Inflammatory macrophage treated with lipopolysaccharide for 4 hours (primary cell): ENCODE results near the gene VSIR.

ENCODE experiments used
- DNase-seq: peaks from one replicate; pipeline ENCODE4 v3.0.0-alpha.2; 2020

VSIR gene

GRCh38 chr10:71806704-71807556 lies 33.6 kb upstream of the VSIR start:
- DNase-seq = no peak

GRCh38 chr10:71805776-71806703 lies 32.7 kb upstream of the VSIR start:
- peak; percentile 77 for DNase-seq

GRCh38 chr10:71804077-71804476 lies 30.8 kb upstream of the VSIR start:
- peak; percentile 47 for DNase-seq

GRCh38 chr10:71802715-71803488 lies 29.6 kb upstream of the VSIR start:
- no peak for DNase-seq

GRCh38 chr10:71802235-71802634 lies 28.9 kb upstream of the VSIR start:
- DNase-seq = no peak

- DNase-seq = peak; percentile 61
Observed at GRCh38 chr10:71801361-71801760, 28.0 kb upstream of the VSIR start.

GRCh38 chr10:71799608-71800453 lies 26.5 kb upstream of the VSIR start:
- DNase-seq = no peak

GRCh38 chr10:71799112-71799511 lies 25.8 kb upstream of the VSIR start:
- no peak for DNase-seq

GRCh38 chr10:71798308-71798624 lies 24.9 kb upstream of the VSIR start:
- no peak for DNase-seq

GRCh38 chr10:71797533-71798307 lies 24.4 kb upstream of the VSIR start:
- peak; percentile 60 for DNase-seq

GRCh38 chr10:71796749-71797405 lies 23.6 kb upstream of the VSIR start:
- DNase-seq = no peak

- DNase-seq = no peak
Observed at GRCh38 chr10:71795248-71795647, 21.9 kb upstream of the VSIR start.

- no peak for DNase-seq
Observed at GRCh38 chr10:71790749-71791440, 17.6 kb upstream of the VSIR start.

GRCh38 chr10:71789871-71790270 lies 16.6 kb upstream of the VSIR start:
- no peak for DNase-seq

GRCh38 chr10:71788954-71789353 lies 15.6 kb upstream of the VSIR start:
- no peak for DNase-seq

GRCh38 chr10:71784679-71785272 lies 11.5 kb upstream of the VSIR start:
- DNase-seq = no peak

- no peak for DNase-seq
Observed at GRCh38 chr10:71783917-71784678, 10.8 kb upstream of the VSIR start.

- DNase-seq = no peak
Observed at GRCh38 chr10:71782917-71783490, 9.7 kb upstream of the VSIR start.
